ENCODE data around the gene DYRK1A.

Gene DYRK1A

GRCh38 chr21:37385179-37385765, 18.7 kb downstream of the DYRK1A start:
- no peak for DNase-seq (ENCODE audit: low read depth)

DNA sequence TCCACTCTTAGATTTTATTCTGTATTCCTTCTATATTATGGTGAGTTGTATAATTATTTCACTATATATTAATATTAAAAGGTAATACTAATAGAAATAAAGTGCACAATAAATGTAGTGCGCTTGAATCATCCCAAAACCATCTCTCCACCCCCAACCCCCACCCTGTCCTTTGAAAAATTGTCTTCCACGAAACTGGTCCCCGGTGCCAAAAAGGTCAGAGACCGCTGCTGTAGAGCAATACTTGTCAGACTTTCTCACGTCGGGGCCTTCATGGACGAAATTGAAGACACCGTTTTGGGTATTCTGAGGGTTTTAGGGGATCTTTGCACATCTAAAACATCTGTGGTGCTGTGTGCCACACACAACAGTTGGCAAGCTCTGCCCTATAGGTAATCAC, 19.6 kb downstream of the DYRK1A start:
- DNase-seq (ENCODE audit: low read depth) = no peak

GRCh38 chr21:37389456-37389855, 22.9 kb downstream of the DYRK1A start:
- no peak for DNase-seq (ENCODE audit: low read depth)

- DNase-seq (ENCODE audit: low read depth) = no peak
Observed at GRCh38 chr21:37391666-37392065, 25.1 kb downstream of the DYRK1A start.

- DNase-seq (ENCODE audit: low read depth) = no peak
Observed at GRCh38 chr21:37392441-37392840, 25.9 kb downstream of the DYRK1A start.

GRCh38 chr21:37393030-37393429, 26.5 kb downstream of the DYRK1A start:
- DNase-seq (ENCODE audit: low read depth) = no peak

- DNase-seq (ENCODE audit: low read depth) = no peak
Observed at GRCh38 chr21:37393786-37394185, 27.2 kb downstream of the DYRK1A start.

DNA sequence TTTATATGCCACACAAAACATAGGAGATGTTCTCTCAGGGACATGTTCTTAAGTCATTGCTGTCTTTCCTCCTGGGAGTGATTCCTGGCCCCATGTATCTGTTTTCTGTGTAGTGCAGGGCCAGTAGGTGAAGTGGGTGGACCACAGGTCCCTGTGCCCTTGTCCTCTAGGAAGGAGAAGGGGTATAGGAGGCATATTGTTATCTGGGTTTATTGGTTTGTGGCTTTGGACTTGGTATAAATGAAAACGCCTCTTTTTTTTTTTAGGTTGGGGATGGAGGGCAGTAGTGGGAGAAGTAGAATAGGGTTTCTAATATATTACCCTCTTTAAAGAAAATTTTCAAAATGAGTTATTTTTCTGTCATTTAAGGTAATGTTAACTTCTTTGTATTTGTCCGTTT, 29.4 kb downstream of the DYRK1A start:
- no peak for DNase-seq (ENCODE audit: low read depth)

GRCh38 chr21:37396855-37397254, 30.3 kb downstream of the DYRK1A start:
- DNase-seq (ENCODE audit: low read depth) = no peak

DNA sequence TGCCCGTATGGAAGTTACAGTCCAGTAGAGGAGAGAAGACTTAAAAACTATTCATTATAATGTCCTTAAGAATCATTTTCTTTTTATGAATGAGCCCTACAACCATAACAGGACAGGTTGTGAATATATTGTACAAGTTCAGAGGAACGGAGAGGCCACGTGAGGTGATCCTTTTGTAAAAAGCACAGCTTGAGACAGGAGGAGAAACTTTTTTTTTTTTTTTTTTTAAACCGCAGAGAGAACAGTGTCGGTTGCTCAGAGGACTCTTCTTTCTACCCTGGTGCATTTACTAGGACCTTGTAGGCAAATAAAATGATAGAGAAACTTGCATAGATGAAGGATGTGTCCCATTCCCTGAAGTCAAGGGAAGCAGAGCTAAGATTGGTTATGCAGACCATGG, 32.1 kb downstream of the DYRK1A start:
- no peak for DNase-seq (ENCODE audit: low read depth)

GRCh38 chr21:37402251-37402867, 35.8 kb downstream of the DYRK1A start:
- DNase-seq (ENCODE audit: low read depth) = no peak

- DNase-seq (ENCODE audit: low read depth) = no peak
Observed at GRCh38 chr21:37405629-37406028, 39.1 kb downstream of the DYRK1A start.

DNA sequence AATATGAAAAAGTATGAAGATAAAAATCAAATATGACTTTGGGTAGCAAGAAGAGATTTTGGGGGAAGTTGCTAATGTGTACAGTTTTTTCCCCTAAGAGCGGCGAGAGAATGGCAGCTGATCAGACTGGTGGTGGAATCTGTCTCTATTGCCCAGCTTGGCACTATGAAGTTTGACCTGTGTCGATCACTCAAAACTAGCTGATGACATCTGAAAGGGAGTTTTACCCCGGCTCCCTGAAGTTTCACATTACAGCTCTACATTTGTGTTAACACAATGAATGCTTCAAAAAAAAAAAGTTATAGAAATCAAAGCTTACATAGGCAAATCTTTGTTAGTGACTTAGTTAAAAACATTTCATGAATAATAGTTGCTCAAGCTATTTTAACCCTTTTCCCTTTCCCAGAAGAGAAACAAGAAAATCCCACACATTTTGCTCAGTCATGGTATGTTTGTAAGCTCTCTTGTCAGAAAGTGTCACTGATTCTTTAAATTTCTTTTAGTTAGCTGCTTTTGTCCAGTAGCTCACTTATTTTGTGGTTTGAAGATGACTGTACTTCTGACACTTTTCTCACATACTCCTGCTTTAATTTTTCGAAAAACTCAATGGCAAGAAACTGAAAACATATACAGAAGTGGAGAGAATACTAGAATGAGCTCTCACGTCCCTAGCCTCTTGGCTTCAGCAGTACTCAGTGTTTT, 41.3 kb downstream of the DYRK1A start:
- DNase-seq (ENCODE audit: low read depth) = no peak

DNA sequence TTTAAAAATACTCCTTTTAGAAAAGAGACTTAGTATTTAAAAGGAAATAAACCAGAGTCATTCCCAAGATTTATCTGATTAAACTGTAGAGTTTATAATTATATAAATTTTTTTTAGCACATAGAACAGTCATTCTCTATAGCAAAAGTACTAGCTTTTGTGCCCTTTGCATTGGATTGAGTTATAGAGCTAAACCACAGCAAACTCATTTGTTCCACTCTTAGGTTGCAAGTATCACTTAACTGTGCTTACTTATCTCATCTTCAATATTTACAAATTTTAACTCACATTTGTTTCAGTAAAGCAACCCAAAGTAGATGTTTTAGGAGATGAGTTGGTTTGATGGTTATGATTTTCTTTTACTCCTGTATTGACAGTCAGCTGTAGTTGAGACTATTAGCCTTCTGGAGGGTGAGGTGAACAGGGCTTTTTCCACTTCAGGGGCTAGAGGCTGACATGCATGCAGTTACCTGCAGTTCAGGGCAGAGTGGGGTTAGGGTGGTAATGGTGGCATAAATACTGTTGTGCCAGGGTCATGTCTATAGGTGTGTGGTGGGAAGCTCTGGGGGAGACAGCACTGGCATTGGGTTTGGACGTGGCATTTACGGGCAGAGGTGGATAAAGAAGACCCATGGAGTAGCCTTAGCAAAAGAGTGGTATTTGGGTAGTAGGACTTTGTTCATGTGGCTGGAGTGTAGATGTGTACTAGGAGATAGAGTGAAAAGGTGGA, 42.1 kb downstream of the DYRK1A start:
- DNase-seq (ENCODE audit: low read depth) = no peak

GRCh38 chr21:37410639-37411038, 44.1 kb downstream of the DYRK1A start:
- no peak for DNase-seq (ENCODE audit: low read depth)

DNA sequence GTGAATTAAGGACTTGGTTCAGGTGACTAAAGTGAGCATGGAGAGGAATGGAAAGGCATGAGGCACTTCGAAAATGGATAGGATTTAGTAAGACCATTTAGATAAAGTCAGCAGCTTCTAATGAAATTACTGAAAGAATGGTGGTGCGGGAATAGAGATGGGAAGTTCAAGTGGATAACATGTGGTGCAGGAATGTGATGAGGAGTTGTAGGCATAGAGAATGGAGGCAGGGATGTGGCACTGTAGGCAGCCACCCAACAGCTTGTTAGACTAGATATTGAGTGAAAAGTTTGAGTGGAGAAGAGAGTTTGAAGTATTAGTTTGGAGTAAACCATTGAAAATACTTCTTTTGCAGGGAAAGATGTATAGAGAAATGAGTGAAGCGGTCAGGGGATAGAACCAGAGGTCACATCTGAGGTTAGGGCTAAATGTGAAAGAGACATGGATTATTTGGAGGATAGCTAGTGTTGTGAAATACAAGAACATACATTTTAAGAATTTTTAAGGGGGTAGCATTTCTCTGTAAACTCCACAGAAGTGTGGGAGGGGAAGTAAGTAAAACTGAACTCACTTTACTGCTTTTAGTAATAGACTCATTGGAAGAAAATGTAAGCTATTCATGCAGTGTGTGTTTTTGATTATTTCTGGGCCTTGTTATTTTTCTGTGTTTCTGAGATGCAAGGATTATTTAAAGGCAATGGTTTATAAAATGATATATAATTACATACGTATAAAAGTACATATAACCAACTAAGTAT, 46.2 kb downstream of the DYRK1A start:
- DNase-seq (ENCODE audit: low read depth) = no peak

DNA sequence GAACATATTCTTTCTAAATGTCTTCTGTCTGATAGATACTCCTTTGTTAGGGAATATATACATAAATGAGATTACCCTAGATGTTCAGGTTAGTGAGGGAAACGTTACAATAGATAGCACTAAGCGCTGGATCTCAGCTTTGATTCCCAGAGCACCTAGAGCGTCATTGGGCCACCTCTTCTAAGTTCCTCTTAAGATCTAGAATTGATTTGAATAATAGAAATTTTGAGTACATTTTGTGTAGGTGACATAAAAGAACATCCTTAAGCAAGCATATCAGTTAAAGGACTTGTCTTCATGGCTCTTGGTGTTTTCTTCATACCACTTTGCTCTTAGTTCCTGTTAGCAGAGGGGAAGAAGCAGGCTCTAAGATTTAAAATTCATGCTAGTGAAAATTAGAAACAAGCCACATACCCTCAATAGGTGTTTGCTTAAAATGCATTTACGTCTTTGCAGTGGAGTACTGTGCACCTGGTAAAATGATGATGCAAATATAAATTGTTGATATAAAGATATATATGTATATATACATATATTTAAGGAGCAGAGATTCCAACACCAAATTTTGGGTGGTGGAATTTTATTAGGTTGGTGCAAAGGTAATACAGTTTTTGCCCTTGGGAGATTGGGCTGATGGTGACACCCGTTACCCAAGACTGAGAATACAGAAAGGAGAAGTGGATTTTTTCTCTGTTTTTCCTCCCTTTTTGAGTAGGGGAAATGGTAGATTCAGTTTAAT, 47.1 kb downstream of the DYRK1A start:
- no peak for DNase-seq (ENCODE audit: low read depth)

GRCh38 chr21:37414292-37415253, 48.0 kb downstream of the DYRK1A start:
- no peak for DNase-seq (ENCODE audit: low read depth)

- DNase-seq (ENCODE audit: low read depth) = no peak
Observed at GRCh38 chr21:37415939-37416338, 49.4 kb downstream of the DYRK1A start.

DNA sequence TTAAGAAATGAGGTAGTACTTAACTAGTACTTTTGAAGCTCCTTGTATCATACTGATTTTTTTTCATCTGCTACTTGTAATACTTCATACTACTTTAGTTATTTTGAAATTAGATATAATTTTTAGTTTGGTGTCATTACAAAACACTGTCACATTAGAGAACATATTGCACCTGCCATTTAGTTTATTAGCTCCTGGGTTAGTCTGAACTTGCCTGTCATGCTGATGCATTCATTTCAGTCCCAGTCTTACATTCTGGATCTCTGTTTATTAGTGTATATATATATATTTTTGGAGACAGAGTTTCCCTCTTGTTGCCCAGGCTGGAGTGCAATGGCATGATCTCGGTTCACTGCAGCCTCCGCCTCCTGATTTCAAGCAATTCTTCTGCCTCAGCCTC, 50.3 kb downstream of the DYRK1A start:
- no peak for DNase-seq (ENCODE audit: low read depth)
